Measurements from ENCODE around the gene FGF10.

FGF10 gene

DNA sequence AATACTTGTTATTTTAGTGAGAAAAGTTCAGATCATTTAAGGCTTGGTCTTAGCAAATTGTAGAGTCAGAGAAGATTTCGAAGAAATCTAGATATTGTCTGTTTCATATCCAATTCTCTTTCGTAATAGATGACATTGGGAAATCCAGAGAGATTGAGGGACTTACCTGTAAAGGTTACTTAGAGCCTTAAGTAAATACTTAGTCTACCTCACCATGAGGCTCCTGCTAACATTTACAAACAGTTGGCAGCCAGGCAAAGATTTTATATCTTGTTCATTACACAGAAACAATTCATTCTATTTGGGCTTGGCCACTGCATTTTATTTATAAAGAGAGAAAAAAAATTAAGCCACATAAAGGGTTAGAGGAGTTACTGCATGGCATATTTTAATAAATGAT lies 70.3 kb downstream of the FGF10 start:
- no peak overlapping the region for H3K4me3 Mint-ChIP-seq
- peaks cover 4% of the 10 kb centered on the region for H3K9me3 Mint-ChIP-seq
- H3K4me1 Mint-ChIP-seq: no peaks in the 10 kb centered on the region
- no peaks in the 10 kb centered on the region for H3K27me3 Mint-ChIP-seq
- H3K36me3 Mint-ChIP-seq: no peaks in the 10 kb centered on the region
- H3K27ac Mint-ChIP-seq: no peak overlapping the region

DNA sequence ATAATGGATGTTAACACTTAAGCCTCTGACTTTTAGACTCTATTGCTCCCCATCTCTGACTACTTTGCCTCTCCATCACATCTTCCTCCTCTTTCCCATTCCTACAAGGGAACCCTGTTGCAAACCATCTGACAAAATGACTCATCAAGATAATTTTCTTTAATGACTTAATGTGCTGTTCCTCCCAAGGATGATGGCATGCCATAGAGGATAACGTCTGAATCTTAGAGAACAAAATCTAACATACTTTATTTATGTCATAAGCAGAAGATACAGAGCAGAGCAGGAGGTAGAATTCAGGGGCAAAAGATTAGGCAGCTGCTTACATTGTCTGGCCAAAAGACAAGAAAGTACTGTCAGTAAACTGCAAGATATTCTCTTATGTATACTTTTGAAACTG lies 76.8 kb downstream of the FGF10 start:
- Mint-ChIP-seq H3K36me3 (no peaks in the 10 kb centered on the region), H3K27me3 (no peaks in the 10 kb centered on the region), H3K4me1 (no peaks in the 10 kb centered on the region), H3K4me3 (no peak overlapping the region), H3K27ac (no peak overlapping the region), H3K9me3 (peaks cover 10% of the 10 kb centered on the region)

DNA sequence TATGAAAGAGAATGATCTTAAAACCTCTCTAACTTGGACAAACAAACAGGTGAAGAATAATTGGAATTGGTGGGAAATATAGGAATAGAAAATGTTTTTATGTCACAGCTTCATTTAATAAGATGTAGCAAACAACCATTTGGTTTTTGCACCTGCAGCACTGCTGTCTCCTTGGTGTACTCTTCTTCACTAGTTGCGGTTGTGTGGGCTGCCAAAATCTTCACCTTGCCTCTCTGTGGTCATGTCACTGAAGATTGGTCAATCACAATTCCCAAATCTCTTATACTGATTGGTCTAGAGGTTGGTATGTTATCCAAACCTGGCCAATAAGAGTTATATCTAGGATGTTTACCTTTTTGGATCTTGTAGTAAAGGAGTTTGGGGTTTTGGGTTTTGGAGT lies 88.7 kb downstream of the FGF10 start:
- Mint-ChIP-seq H3K27me3 (no peaks in the 10 kb centered on the region), H3K27ac (no peak overlapping the region), H3K4me3 (no peak overlapping the region), H3K36me3 (no peaks in the 10 kb centered on the region), H3K4me1 (no peaks in the 10 kb centered on the region), H3K9me3 (no peaks in the 10 kb centered on the region)

DNA sequence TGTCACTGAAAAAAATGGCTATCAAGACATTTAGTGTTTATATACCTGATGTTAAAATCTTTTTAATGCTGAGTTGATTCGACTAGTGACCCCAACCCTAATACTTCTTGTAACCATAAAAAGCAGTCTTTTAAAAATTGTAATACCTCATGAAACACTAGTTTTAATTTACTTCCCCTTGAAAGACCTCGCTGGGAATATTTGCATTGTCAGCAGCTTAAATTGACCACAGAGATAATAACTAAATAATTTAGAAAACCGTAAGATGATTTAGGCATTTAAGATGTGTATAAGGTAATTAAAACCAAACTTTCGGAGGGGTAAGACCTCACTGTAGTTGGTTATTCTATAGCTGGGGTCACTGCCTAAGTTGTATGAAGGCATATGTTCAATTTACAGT lies 89.8 kb downstream of the FGF10 start:
- no peak overlapping the region for H3K27ac Mint-ChIP-seq
- H3K4me1 Mint-ChIP-seq: no peaks in the 10 kb centered on the region
- no peaks in the 10 kb centered on the region for H3K27me3 Mint-ChIP-seq
- no peak overlapping the region for H3K4me3 Mint-ChIP-seq
- H3K9me3 Mint-ChIP-seq: no peaks in the 10 kb centered on the region
- H3K36me3 Mint-ChIP-seq: no peaks in the 10 kb centered on the region

DNA sequence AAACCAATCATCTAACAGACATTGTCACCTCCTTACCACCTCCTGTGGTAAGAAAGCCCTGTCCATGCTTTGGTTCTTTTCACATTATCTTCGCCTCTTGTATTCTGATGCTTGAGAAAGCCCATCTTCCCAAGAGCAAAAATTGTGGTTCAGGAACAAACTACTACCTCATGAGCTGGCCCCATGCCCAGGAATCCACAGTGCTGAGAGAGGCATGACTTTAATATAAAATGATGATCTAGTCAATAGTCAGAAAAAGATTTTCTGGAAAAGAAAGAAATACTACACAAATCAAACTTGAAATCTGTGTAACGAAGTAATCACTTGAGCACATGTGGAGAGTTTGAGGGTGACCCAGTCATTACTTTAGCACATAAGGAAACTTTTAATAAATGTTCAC lies 94.7 kb downstream of the FGF10 start:
- no peak overlapping the region for H3K4me3 Mint-ChIP-seq
- H3K9me3 Mint-ChIP-seq: peaks cover 6% of the 10 kb centered on the region
- no peaks in the 10 kb centered on the region for H3K36me3 Mint-ChIP-seq
- no peaks in the 10 kb centered on the region for H3K27me3 Mint-ChIP-seq
- H3K4me1 Mint-ChIP-seq: no peaks in the 10 kb centered on the region
- no peak overlapping the region for H3K27ac Mint-ChIP-seq

DNA sequence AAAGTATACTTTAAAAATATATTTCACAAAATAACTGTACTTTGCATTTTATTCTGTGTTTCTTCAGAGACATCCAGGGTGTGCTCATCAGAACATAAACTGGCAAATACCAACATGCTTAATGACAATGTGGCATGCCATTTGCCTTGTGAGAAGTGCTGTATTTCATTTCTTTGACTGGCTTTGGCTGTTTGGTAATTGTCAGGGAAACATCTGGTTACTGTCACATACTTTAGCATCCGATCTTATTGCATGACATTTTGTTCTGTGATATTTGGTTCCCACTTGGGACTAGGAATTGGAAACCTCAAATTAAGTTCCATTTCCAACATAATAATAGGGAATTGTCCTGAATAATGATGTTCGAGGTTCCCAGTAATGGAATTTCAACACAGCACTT lies 96.5 kb downstream of the FGF10 start:
- Mint-ChIP-seq H3K27ac (no peak overlapping the region), H3K9me3 (peaks cover 9% of the 10 kb centered on the region), H3K36me3 (no peaks in the 10 kb centered on the region), H3K4me1 (no peaks in the 10 kb centered on the region), H3K27me3 (no peaks in the 10 kb centered on the region), H3K4me3 (no peak overlapping the region)

DNA sequence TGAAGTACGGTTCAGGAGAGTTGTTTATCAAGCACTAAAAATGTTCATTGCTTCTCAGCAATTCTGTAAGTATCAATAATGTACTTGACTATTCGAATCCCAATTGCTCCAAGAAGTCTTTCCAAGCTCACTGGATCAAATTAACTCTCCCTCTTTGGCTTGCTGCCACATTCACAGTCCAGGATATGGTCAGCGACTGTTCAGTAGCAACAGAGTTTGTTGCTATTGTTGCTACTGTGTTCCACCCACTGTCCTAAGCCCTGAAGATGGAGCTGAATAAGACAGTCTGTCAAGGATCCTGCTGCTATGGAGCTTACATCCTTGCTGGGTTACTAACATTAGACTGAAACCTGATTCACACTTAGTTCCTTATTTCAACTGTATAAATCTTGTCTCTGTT lies 110.8 kb downstream of the FGF10 start:
- Mint-ChIP-seq H3K4me1 (no peaks in the 10 kb centered on the region), H3K27ac (no peak overlapping the region), H3K4me3 (no peak overlapping the region), H3K27me3 (no peaks in the 10 kb centered on the region), H3K36me3 (no peaks in the 10 kb centered on the region), H3K9me3 (no peaks in the 10 kb centered on the region)

DNA sequence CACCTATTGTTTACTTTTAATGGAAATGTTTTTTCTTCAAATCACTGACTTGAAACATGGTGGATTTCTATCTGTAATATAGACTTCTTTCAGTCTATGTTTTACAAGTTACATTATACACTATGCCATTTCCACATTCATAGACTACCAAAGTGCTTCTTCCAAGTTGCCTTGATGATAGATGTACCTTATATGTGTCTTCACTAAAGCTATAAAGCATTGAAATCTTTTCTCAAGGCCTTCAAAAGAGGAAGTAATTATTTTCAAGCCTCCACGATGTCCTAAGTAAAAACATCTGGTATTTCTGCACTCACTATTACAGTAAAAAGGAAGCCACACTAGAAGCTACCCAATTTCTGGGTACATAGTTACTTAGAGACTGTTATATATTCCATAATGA lies 113.3 kb downstream of the FGF10 start:
- Mint-ChIP-seq H3K36me3 (no peaks in the 10 kb centered on the region), H3K27ac (no peak overlapping the region), H3K4me1 (no peaks in the 10 kb centered on the region), H3K9me3 (peaks cover 7% of the 10 kb centered on the region), H3K4me3 (no peak overlapping the region), H3K27me3 (no peaks in the 10 kb centered on the region)

DNA sequence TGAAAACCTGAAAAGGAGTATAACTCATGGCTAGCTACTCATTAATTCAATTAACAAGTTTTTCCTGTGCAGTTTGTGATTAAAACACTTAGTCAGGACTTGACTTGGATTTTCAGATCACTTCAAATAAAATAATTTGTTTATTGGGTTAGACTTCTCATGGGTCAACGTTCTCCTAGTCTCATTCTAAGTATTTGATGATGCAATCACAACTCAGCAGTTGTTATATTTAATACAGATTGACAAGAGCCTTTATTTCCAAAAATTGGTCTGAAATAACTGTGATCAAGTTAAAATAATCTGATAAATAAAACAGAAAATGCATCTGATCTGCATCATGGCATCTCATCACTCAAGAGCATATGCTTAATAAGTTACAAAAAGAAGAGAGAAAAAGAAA lies 113.9 kb downstream of the FGF10 start:
- Mint-ChIP-seq H3K27ac (no peak overlapping the region), H3K9me3 (peaks cover 7% of the 10 kb centered on the region), H3K4me3 (no peak overlapping the region), H3K36me3 (no peaks in the 10 kb centered on the region), H3K27me3 (no peaks in the 10 kb centered on the region), H3K4me1 (no peaks in the 10 kb centered on the region)

DNA sequence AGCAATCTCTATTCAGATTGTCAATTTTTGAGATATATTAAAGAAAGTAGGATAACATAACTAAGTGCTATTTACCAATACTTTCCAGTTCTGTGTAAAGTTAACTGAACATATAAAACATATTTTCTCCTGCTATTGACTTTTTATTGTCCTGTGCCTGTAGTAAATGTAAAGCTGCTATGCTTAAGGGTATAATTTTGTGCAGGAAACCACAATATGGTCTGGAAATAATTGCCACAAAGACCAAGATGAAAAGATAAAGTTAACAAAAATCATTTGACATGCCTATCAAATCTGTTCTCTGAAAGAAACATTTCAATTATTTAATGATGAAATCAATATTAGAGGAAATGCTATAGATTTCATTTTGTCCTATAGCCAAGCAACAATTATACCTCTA lies 121.3 kb downstream of the FGF10 start:
- Mint-ChIP-seq H3K27ac (no peak overlapping the region), H3K27me3 (no peaks in the 10 kb centered on the region), H3K4me3 (no peak overlapping the region), H3K36me3 (no peaks in the 10 kb centered on the region), H3K4me1 (no peaks in the 10 kb centered on the region), H3K9me3 (peaks cover 8% of the 10 kb centered on the region)

DNA sequence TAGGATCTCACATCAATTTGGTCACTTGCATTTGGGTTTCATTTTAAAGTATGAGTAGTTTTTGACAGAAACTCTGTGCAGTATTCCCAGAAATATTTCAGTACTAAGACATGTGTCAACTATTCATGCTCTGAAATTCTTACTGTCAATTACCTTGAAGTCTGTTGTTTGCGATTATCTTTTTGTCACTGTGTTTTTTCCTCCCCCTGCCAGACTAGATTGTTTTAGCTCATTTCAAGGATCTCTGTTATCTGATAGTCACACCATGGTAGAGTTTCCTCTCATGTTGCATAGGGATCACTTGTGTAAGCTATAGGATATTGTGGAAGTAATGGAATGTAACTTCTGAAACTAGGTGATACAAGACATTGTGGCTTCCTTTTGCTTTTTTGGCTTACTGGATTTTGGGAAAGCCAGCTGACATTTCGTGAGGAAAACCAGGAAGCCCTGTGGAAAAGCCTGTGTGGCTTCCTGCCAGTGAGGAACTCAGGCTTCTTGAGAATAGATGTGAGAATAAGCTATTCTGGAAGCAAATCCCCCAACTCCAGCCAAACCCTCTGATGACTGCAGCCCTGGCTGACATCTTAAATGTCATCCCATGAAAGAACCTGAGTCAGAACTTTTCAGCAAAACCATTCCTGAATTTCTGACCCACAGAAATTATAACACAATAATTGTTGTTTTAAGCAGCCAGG lies 122.2 kb downstream of the FGF10 start:
- no peak overlapping the region for H3K4me3 Mint-ChIP-seq
- no peaks in the 10 kb centered on the region for H3K27me3 Mint-ChIP-seq
- H3K36me3 Mint-ChIP-seq: no peaks in the 10 kb centered on the region
- no peaks in the 10 kb centered on the region for H3K4me1 Mint-ChIP-seq
- no peak overlapping the region for H3K27ac Mint-ChIP-seq
- peaks cover 8% of the 10 kb centered on the region for H3K9me3 Mint-ChIP-seq

DNA sequence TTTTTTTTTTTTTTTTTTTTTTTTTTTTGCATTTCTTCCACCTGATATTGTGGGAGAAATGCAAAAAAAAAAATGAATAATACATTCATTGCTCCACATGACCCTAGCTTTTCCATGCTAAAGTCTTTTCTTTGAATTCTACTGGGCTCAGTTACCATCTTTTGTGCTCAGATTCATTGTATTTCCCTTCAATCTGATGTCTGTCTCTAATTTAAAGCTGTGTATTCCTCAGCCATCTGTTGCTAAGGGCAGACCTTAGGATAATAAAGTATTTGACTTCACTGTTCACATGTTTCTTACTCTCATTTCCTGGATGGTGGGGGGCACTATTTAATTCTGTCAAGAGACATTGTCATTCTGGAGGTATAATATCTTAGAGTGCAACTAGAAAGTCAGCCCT lies 123.5 kb downstream of the FGF10 start:
- Mint-ChIP-seq H3K9me3 (peaks cover 8% of the 10 kb centered on the region), H3K4me3 (no peak overlapping the region), H3K36me3 (no peaks in the 10 kb centered on the region), H3K27me3 (no peaks in the 10 kb centered on the region), H3K4me1 (no peaks in the 10 kb centered on the region), H3K27ac (no peak overlapping the region)

DNA sequence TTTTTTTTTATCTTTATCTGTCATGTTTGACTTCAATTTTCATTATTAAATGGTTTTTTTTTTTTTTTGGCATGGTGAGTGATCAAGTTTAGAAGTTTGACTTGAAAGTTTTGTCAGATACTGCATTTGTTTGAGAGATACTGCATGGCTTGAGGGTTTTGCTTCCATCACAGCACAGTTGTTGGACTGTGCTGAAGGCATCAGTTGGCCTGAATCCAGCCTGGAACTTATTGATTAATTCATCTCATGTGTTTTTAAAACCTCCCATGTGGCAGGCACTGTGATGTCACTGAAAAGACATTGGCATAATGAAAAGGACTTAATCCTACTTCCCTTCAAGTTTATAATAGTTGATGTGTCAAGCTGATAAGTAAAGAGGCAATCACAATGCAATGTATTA lies 128.4 kb downstream of the FGF10 start:
- Mint-ChIP-seq H3K36me3 (no peaks in the 10 kb centered on the region), H3K9me3 (peaks cover 8% of the 10 kb centered on the region), H3K27ac (no peak overlapping the region), H3K27me3 (no peaks in the 10 kb centered on the region), H3K4me1 (no peaks in the 10 kb centered on the region), H3K4me3 (no peak overlapping the region)

DNA sequence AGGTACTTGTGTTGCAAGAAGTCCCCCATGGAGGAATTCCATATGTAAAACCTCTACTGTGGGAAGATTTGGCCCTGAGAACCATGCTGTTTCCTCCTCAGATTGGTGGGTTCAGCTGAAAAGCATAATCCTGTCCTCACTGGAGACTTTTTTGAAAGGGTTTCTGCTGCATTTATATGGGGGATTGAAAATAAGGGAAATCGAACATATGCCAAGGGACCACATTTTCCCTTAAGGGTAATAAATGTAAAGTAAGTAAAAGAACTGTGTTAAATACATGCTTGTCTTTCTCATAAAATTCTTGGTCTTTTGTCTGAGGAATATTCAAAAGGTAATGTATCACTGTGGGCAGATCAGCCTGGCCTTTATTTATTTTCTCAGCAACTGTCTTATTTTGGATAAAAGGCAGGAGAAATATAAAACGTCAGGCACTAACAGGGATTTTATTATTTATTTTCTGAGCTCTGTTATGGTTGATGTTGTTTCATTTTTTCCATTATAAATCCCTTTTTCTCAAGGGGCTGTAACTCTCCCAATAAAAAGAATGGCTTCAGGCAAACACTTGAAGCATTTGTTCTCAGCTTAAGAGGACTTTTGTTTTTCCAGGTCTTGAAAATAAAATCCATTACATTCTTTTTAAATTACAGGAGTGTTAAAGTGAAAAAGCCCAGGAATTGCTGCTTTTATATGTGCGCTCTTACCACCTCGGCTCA lies 131.4 kb downstream of the FGF10 start:
- Mint-ChIP-seq H3K27me3 (peaks cover 1% of the 10 kb centered on the region), H3K4me1 (no peaks in the 10 kb centered on the region), H3K36me3 (no peaks in the 10 kb centered on the region), H3K4me3 (no peak overlapping the region), H3K27ac (no peak overlapping the region), H3K9me3 (peaks cover 6% of the 10 kb centered on the region)

DNA sequence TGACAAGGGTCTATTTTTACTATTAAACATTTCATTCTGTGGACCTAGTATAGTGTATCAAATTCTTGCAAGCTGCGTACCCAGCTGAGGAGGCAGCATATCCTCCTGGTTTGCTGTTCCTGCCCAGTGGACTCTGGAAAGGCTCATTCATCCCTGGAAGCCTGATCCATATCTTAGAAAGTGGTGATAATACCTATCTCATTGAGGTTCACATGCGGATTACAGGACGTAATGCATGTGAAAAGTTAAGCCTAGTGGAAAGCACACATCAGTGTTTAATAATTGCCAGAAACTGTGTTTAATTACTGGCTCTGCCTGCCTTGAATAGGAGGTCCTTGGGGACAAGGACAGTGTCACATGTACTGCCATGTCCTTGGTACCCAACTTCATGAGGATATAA lies 132.0 kb downstream of the FGF10 start:
- Mint-ChIP-seq H3K27me3 (peaks cover 1% of the 10 kb centered on the region), H3K27ac (no peak overlapping the region), H3K4me3 (no peak overlapping the region), H3K9me3 (no peaks in the 10 kb centered on the region), H3K4me1 (no peaks in the 10 kb centered on the region), H3K36me3 (no peaks in the 10 kb centered on the region)

Measured in activated naive CD4-positive, alpha-beta T cell treated with anti-CD3 and anti-CD28 coated beads, Interleukin-2, amount 50 U/mL, for 24 hours (primary cell).